Right ventricle myocardium inferior (tissue), 1 donor: ENCODE data around the gene VWA8. TPM values are rescaled to one million over a fixed set of nuclear protein-coding genes. Genes with fewer than 3 reads are reported as not detected.

Experiments used
- ATAC-seq: fragments of 200-7000 bp; cut with Tn5 transposase; one replicate; pipeline ENCODE4 v1.9.1; 2020; ENCODE audit warnings: mild to moderate bottlenecking, moderate library complexity
- DNase-seq: peaks from one replicate; pipeline ENCODE4 v3.0.0; 2021; ENCODE audit errors: missing footprints
- intact Hi-C: fragments of 100-400 bp; cut with DNase I; formaldehyde crosslinking; loops from one replicate; pipeline ENCODE4 v1.11.0; 2022
- total RNA-seq: library from RNA; stranded (reverse); fragmentation: NEBNext Ultra II Directional; extraction: Animal tissue kit (Norgen Biotek cat#: 25700); gene quantifications from one replicate; pipeline ENCODE4 v1.2.1, GENCODE V29; 2021
- donor health status: DM: no; HTN: yes; CAD: no; lungs with severe emphysema.

Gene VWA8
- total RNA-seq, 1 donor from 2014 or later = 40.1 TPM

GRCh38 chr13:41568972-41569351 lies 391.9 kb downstream of the VWA8 start:
- no peak for DNase-seq
- intact Hi-C loops = no loop called here
- ATAC-seq = peak; percentile 34

DNA sequence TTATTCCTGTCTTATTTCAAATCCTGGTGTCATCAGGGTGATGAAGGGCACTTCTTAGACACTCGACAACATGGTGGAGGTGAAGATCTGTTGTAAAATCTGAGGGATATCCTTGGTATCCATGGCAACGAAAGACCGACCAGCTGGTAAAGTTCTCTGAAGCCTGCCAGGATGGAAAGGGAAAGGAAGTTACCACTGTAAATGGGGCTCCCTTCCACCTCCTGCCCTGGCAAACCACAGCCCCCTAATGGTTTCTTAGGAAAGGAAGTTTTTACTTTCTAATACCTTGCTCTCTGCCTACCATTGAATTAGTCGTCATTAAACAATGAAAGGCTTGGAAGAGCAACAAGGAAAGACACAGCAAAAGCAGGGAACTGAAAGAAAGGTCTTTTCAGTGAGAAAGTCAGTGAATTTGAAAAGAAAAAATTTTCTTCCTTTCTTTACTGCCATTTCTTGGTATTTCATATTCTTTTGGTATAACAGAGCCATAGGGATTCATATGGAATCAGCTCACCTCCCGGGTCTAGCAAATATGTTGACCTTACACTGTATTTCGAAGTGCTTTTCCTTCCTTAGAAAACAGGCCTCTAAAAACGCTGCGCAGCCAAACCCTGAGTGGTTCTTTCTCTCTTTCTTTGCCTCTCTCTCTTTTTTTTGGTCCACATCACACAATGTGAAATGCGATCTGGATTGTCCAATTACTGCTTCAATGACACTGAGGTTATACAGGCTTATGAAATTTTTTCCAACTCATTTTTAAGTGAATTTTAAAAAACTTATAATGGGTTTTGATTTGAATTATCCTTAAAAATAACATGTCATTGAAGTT lies 392.6 kb downstream of the VWA8 start:
- DNase-seq = no peak
- intact Hi-C loops = no loop called here
- no peak for ATAC-seq

DNA sequence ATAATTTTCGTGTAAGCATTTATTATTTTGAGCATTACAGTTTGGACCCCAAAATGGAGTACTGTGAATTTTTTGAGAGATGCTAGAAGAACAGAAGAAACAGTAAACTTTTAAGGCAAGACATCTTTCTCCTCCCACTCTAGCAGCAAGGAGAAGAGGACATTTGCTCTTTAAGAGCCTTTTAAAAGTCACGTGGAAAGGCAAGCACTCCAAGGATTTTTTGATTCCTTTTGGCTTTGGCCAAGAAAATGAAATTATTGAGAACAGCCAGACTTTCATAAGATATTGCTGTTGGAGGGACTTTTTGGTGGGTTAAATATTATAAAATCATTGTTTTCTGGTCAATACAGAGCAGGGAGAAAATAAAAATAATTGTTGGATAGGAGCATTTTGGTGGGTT lies 393.5 kb downstream of the VWA8 start:
- intact Hi-C loops = no loop called here
- ATAC-seq (no peak), DNase-seq (no peak)

DNA sequence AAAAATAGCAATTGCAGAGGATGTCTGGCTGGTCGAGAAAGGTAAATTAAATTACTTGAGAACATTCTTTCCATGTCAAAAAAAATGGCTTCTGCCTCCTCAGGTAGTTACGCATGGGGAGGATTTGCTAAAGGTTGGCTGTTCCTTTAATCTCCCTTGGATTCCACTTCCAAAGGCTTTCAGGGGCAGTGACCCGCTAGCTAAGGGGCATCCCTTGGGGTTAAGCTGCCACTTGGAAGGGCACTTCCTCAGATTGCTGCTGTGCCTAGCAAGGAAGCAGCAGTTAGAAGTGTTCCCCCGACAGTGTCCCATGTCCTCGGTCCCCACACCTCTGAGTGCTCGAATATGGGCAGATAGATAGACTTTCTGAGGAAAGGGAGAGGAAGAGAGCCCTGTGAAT lies 395.1 kb downstream of the VWA8 start:
- no peak for DNase-seq

DNA sequence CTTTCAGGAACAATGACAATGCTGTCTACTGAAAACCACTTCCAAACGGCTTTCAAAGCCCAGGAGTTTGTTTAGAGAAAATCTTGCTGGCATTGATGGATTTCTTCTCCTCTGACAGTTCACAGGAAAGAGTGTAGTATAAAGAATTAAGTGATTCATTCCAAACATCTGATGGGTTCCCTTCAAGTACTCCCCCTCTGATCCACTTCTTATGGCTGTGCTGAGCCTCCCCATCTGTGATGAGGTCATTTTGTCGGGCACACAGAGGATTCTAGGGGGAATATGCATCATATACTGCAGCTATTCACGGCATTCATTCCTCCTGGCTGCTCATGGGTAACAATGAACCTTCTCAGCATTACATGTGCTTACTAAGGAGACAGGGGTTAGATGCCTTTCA lies 395.7 kb downstream of the VWA8 start:
- ATAC-seq = no peak
- intact Hi-C loops = no loop called here
- no peak for DNase-seq

More for the DNA sequence above, 395.1 kb downstream of the VWA8 start:
- intact Hi-C loops = no loop called here
- no peak for ATAC-seq

DNA sequence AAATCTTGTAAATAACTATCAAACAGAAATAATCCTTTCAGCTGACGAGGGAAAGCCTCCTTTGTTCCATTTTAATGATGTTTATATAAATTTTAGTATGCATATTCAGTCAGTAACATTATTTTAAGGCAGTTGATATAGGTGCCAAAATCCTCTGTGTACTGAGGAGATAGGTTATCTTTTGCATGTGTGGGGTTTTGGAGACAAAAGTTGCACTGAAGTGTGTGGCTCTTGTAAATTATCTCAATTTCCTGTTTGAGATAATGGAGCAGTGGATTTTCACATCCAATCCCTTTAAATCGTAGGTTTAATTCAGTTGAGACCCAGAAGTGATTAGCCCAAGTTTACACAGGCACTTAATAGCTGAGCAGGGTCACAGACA lies 396.9 kb downstream of the VWA8 start:
- no peak for DNase-seq
- intact Hi-C loops = no loop called here
- no peak for ATAC-seq

DNA sequence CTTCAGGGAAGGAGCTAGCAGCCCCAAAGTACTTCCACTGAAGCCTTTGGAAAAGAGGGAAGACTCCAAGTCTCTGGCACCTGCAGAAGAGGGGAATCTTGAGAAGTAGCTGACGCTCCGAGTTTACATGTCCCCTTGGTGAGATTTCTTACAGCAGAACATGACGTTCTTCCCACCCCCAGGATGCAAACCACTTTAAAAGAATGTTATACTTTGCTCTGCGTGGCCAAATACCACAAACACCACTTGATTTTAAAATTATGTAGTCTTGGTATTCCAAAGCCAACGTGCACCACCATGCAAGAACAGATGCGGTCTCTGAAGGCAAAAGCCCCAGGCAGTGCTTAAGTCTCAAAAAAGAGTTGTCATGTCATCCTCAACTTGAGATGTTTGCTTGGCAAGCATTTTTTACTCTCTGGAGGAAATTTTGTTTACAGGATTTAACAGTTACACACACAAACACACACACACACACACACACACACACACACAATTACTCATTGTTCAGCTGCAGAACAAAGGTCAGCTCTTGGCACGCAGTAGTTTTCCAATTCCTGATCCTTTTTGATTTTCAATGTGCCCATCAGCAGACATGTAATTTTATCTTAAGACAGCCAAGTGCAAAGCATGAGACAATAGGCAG lies 397.4 kb downstream of the VWA8 start:
- intact Hi-C loops = no loop called here
- DNase-seq = no peak

DNA sequence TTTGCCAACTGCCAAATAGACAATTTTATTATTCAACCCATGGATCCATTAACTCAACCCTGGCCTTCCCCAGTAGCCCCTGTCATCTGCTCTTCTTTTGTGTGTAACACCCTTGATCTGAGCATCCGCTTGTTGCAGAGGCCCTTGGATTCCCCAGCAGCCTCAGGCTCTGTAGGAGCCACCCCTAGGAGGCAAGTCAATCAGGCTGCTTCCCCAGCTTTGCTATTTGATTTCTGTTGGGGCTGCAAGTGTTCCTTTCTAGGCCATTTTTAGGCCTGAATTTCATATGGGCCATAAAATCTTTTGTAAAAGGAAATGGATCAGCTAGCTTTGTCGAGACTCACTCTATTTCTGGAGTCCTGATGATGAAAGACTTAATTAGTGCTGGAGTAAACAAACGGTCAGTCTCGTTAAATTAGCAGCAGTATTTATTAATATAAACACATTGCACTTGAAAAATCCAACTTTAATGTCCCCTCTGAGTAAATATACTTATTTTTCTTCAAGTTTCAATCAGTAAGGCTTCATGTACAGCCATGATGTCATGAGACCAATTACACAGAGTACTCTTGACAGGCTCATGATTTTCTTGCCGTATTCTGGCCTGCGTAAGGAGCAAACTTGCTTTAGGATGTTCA lies 398.2 kb downstream of the VWA8 start:
- intact Hi-C loops = no loop called here
- DNase-seq (no peak), ATAC-seq (no peak)

More for the DNA sequence above, 397.4 kb downstream of the VWA8 start:
- no peak for ATAC-seq

GRCh38 chr13:41562083-41562482 lies 398.8 kb downstream of the VWA8 start:
- DNase-seq (peak; percentile 85), ATAC-seq (peak; percentile 77)
- intact Hi-C loops = no loop called here

DNA sequence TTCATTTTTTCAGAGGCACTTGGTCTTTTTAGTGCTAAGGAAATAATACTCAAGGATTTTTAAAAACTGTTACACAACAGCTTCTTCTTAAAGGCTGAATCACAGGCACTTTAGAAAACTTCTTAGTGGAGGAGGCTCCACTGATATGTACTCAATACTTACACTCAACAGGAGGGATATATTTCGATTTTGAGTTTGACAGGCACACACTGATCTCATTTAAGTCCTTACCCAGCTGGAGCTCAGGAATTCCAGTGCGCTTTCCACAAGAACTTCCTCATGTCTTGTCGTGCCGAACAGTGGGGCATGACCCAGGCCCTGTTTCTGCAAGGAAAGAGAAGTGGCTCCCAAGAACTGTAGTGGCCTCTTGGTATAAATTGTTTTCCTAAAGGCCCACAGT lies 399.7 kb downstream of the VWA8 start:
- ATAC-seq (peak; percentile 12), DNase-seq (no peak)
- intact Hi-C loops = no loop called here

DNA sequence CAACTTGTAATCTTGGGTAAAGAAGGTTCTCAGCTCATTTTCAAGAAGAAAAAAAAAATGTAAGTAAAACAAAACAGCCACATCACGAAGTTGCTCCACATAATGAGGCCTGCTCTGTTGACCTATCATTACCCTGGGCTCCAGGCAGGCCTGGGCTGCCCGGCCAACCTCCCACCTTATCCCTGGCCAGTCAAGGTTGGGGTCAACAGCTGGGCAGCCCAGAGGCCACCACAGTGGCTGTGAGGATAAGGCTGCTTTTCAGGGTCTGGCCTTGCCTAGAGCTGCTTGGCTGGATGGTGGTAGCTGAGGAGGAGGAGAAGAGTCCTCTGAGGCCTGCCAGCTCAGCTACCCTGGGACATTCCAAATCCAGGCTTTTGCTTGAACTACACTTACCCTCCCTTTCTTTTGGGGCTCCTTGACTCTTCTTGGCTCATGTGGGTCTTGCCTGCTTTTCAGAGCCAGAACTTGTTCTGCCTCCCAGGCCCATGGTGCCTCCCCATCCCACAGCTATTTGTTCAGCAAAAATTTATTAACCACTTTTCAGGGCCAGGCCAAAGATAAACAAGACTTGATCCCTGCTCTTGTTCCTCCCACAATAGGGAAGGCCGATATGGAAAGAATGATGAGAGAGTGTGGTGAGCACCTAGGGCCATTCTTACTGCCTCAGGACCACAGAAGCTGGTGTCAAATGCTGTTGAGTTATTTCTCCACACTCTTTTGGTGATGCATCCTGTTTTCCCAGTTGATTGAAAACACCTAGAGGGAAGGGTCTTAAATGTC lies 401.9 kb downstream of the VWA8 start:
- no peak for ATAC-seq
- no peak for DNase-seq
- intact Hi-C loops = no loop called here

GRCh38 chr13:41557719-41558118 lies 403.2 kb downstream of the VWA8 start:
- ATAC-seq (no peak), DNase-seq (no peak)
- intact Hi-C loops = no loop called here

GRCh38 chr13:41554626-41555386 lies 406.1 kb downstream of the VWA8 start:
- intact Hi-C loops = no loop called here
- DNase-seq = no peak
- ATAC-seq = no peak

DNA sequence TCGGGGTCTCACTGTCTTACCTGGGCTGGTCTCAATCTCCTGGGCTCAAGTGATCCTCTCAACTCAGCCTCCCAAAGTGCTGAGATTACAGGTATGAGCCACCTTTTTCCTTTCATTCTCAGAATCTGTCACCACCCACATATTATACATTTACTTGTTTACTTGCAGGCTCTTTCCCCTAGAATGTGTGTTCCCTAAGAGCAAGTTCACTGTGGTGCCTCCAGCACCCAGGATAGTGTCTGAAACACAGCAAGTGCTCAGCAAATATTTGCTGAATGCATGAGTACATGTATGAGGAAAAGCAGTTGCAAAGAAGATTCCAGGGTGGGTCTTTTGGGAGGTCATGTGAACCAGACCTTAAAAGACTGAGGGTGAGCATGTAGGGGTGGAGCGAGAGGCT lies 406.7 kb downstream of the VWA8 start:
- DNase-seq (no peak), ATAC-seq (no peak)
- intact Hi-C loops = no loop called here

DNA sequence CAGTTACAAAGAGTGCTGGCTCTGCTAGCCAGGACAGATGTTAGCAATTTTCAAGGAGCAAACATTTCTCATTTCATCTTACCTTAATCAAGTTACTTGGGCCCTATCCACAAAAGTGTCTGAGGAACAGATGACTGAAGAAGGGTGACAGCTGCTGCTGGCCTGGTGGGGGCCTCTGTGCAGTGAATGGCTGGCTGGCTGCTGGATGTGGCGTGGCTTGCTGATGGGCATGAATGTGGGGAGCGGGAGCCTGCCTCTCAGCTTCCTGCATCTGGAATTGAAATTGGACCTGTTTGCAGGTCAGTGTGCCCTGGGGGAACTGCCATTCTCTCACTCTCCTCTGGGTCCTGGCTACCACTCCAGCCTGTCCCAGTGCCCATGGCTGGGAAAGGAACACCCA lies 408.9 kb downstream of the VWA8 start:
- ATAC-seq = no peak
- intact Hi-C loops = no loop called here

DNA sequence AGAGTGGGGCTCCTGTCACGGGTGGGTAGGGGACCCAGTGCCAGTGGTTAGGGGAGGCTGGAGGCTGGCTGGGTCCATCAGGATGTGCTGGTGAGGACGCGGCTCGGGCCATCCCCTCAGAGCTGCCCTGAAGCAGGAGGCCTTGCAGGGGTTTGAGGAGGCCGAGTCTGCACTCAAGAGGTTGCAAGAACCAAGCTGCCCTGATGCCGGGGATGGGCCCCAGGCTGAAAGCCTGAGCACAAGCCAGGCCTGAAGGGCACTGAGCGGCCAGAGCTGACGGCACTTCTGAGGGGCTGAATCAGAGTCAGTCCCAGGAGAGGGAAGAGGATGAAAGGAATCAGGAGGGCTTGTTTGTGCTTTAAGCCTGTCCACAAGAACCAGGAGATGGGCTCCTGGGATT lies 410.6 kb downstream of the VWA8 start:
- intact Hi-C loops = no loop called here
- no peak for ATAC-seq

More for the DNA sequence above, 408.9 kb downstream of the VWA8 start:
- DNase-seq = no peak

GRCh38 chr13:41549491-41549890 lies 411.4 kb downstream of the VWA8 start:
- intact Hi-C loops = loop anchor here (5.0 to 10.0 kb wide), 2 partner anchors 92 to 95 kb away; partner anchors contain the start of gene RGCC
- DNase-seq = no peak
- no peak for ATAC-seq

More for the DNA sequence above, 410.6 kb downstream of the VWA8 start:
- no peak for DNase-seq

- ATAC-seq (no peak), DNase-seq (no peak)
- intact Hi-C loops = loop anchor here (5.0 to 10.0 kb wide), 2 partner anchors 92 to 96 kb away; partner anchors contain the start of gene RGCC
Measured at GRCh38 chr13:41548910-41549309, 412.0 kb downstream of the VWA8 start.
